Breast epithelium (tissue), 3 donors: Measurements from ENCODE around the gene KIF18A.

Experiments used
- CTCF ChIP-seq, 3 donors: fragments of 450-650 bp; IDR thresholded peaks; one replicate each; pipeline ENCODE4 v1.5.1; 2016 to 2017; ENCODE audit warnings: antibody characterized with exemption in 3 of 3, mild to moderate bottlenecking in 3 of 3, moderate library complexity in 3 of 3
- POLR2A ChIP-seq: fragments of 450-650 bp; IDR thresholded peaks from one replicate; pipeline ENCODE4 v1.6.1; 2016; ENCODE audit warnings: antibody characterized with exemption, mild to moderate bottlenecking, moderate library complexity
- POLR2AphosphoS5 ChIP-seq, 3 donors: sonication (generic); formaldehyde crosslinking; IDR thresholded peaks; one replicate each; pipeline ENCODE4 v1.6.1; 2017; ENCODE audit warnings: antibody characterized with exemption in 3 of 3

GRCh38 chr11:28009388-28009787, 98.6 kb downstream of the KIF18A start:
- TF ChIP-seq CTCF (IDR thresholded peaks at IDR 0.05), result no peak
- no peak for TF ChIP-seq POLR2A
- no peak for TF ChIP-seq POLR2AphosphoS5 (IDR thresholded peaks at IDR 0.05)
